GM18867 (cell line): ENCODE results near the gene RNF223.

Experiments used
- ATAC-seq: cut with Tn5 transposase; IDR thresholded peaks from one replicate; pipeline ENCODE4 v1.9.1; 2021; ENCODE audit warnings: mild to moderate bottlenecking, moderate library complexity; ENCODE audit not compliant: unreplicated experiment

Gene RNF223

GRCh38 chr1:1047407-1047806, 26.7 kb downstream of the RNF223 start:
- no peak for ATAC-seq

- no peak for ATAC-seq
These were observed 27.3 kb downstream of the RNF223 start for GRCh38 chr1:1046767-1047166.

DNA sequence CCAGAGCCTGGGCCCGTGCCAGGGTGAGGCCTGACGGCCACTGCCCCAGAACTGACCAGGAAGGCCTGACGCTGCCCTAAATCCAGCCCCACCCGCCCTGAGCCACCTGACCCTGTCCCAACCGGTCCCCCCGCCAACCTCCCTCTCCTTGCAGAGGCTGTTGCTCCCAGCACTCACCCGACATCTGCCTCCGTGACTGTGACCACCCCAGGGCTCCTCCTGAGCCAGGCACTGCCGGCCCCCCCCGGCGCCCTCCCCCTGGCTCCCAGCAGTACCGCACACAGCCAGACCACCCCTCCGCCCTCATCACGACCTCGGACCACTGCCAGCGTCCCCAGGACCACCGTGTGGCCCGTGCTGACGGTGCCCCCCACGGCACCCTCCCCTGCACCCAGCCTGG, 27.9 kb downstream of the RNF223 start:
- no peak for ATAC-seq

DNA sequence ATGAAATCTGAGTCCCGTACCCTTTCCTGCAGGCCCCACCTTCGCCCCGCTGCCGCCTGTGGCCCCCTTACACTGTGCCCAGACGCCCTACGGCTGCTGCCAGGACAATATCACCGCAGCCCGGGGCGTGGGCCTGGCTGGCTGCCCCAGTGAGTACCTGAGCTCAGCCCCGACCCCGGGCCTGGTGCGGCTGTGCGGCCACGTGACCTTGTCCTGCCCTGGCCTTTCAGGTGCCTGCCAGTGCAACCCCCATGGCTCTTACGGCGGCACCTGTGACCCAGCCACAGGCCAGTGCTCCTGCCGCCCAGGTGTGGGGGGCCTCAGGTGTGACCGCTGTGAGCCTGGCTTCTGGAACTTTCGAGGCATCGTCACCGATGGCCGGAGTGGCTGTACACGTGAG, 29.0 kb downstream of the RNF223 start:
- no peak for ATAC-seq

GRCh38 chr1:1044455-1045078, 29.5 kb downstream of the RNF223 start:
- ATAC-seq = no peak

DNA sequence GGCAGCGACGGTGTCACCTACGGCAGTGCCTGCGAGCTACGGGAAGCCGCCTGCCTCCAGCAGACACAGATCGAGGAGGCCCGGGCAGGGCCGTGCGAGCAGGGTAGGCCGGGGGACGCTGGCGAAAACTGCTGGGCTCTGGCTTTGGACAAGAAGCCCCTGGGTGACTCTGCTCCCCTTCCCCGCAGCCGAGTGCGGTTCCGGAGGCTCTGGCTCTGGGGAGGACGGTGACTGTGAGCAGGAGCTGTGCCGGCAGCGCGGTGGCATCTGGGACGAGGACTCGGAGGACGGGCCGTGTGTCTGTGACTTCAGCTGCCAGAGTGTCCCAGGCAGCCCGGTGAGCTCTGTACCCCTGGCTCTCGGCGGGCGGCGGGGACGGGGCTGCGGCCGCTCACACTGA, 30.2 kb downstream of the RNF223 start:
- no peak for ATAC-seq

DNA sequence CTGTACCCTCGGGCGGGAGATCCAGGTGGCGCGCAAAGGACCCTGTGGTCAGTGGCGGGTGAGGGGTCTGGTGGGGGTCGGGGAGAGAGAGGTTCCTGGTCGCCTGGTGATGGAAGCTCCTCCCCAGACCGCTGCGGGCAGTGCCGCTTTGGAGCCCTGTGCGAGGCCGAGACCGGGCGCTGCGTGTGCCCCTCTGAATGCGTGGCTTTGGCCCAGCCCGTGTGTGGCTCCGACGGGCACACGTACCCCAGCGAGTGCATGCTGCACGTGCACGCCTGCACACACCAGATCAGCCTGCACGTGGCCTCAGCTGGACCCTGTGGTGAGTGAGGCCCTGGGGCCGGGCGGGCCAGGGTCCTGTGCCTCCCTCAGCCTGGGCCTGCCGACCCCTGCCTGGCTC, 30.7 kb downstream of the RNF223 start:
- ATAC-seq = no peak

DNA sequence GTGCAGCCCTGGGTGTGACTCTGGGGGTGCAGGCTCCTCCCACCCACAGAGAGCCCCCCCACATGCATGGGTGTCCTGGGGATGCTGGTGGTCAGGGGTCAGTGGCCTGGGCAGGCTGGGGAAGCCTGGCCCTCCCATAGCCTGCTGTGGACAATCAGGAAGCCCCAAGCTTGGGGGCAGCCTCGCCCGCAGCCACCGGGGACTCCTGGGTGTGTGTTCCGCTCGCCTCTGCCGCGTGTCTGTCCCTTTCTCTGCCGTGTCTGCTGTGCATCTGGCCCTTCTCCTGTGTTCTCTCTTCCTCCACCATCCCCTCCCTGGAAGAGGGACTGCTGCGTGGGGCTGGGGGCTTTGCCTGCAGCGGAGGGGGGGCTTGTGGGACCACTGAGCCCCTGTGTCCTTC, 31.3 kb downstream of the RNF223 start:
- ATAC-seq = no peak

GRCh38 chr1:1041873-1042272, 32.2 kb downstream of the RNF223 start:
- ATAC-seq = no peak

DNA sequence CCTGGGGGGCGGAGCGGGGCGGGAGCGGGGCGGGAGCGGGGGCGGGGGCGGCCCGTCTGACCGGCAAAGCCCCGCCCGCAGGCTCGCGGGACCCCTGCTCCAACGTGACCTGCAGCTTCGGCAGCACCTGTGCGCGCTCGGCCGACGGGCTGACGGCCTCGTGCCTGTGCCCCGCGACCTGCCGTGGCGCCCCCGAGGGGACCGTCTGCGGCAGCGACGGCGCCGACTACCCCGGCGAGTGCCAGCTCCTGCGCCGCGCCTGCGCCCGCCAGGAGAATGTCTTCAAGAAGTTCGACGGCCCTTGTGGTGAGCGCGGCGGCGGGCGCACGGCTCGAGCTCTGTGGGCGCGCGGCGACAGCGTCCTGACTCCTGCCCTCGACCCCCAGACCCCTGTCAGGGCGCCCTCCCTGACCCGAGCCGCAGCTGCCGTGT, 33.0 kb downstream of the RNF223 start:
- peak; percentile 10 for ATAC-seq

- peak; percentile 48 for ATAC-seq
These were observed 33.8 kb downstream of the RNF223 start for GRCh38 chr1:1040004-1040991.

DNA sequence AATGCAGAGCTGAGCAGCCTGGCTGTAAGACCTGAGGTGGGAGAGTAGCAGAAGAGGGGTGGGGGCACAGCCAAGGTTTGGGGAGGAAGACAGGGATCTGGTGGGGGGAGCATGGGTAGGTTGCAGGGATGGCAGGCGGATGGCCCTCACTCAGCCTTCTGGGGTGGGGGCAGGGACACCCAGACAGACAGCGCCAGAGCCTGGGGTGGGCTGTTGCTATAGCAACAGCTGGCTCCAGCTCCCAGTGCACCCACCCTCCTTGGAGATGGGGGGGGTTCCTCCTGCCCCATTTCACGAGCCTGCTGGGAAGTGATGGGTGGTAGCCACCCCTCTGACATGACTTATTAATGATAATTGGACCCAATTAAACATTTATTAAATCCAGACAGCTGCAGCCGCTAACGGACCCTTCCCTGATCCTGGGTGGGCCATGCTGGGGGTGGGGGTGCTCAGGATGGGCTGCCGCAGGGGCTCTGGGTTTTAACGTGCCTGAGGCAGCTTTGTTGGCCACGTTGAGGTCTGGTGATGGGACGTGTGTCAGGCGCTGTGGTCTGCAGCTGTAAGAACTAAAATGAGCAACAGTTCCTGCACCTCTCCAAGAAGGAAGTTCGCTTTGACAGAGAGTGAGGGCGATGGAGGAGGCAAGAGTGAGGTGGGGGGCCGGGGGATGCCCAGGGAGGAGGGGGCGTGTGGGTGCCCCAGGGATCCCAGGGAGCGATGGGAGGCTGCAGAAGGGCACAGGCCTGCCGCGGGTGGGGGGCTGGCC, 34.8 kb downstream of the RNF223 start:
- no peak for ATAC-seq

DNA sequence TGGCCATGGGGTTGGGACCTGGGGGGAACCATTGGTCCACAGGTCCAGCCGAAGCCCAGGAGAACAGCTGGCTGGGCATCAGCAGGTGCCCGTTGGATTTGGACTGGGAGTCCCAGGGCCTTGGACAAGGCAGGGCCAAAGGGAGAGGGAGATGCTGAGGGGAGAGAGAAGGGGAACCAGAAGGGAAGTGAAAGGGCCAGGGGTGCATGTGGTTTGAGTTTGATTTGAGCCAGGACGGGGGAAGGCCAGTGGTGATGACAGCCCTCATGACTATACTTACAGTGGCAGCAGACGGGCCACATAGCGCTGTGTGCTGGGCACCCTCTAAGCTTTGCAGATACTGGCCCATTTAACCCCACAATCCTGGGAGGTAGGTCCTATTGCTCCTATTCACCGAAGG, 35.4 kb downstream of the RNF223 start:
- ATAC-seq = no peak

GRCh38 chr1:1037366-1038327, 36.5 kb downstream of the RNF223 start:
- ATAC-seq = no peak

GRCh38 chr1:1035291-1035943, 38.7 kb downstream of the RNF223 start:
- no peak for ATAC-seq

DNA sequence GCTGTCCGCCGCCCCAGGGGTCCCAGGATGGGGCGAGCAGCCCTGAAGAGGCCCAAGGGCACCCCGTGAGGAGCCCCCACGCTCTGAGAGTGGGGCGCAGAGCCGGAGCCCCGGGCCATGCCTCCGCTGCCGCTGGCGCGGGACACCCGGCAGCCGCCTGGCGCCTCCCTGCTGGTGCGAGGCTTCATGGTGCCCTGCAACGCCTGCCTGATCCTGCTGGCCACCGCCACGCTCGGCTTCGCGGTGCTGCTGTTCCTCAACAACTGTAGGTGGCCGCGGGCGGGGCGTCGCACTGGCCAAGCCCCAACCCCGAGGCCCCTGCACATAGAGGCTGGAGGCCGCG, 39.7 kb downstream of the RNF223 start:
- no peak for ATAC-seq

- no peak for ATAC-seq
These were observed 40.2 kb downstream of the RNF223 start for GRCh38 chr1:1033731-1034438.

- peak; percentile 85 for ATAC-seq
These were observed 41.0 kb downstream of the RNF223 start for GRCh38 chr1:1033009-1033587.

- no peak for ATAC-seq
These were observed 41.7 kb downstream of the RNF223 start for GRCh38 chr1:1032424-1032823.
